ENCODE data around the gene PAK4. TPM values are rescaled to one million over a fixed set of nuclear protein-coding genes. Genes with fewer than 3 reads are reported as not detected.

PAK4 gene
- total RNA-seq, 1 experiment from 2014 or later, result 63.1 TPM

GRCh38 chr19:39146686-39147450 lies 21.3 kb downstream of the PAK4 start:
- WGBS (ENCODE audit: extremely low coverage, insufficient read length, low lambda C conversion rate), result no CpG with 5 or more reads among the region's 7 CpGs
- H3K79me2 ChIP-seq (ENCODE audit: insufficient read depth, low read length), result peaks cover 2% of the 10 kb centered on the region; the same call in 1 of the 2 replicates
- no peak overlapping the region for H3K9ac ChIP-seq (ENCODE audit: extremely low read depth, insufficient read length, low read length)
- H3K9me3 ChIP-seq (ENCODE audit: control insufficient read depth, low read depth, low read length), result no peaks in the 10 kb centered on the region
- no peak overlapping the region for H2BK5ac ChIP-seq (ENCODE audit: insufficient read length, low read length)
- H3K23ac ChIP-seq (ENCODE audit: insufficient read length, low read depth, low read length), result no peak overlapping the region
- DNase-seq, result no peak
- no peaks in the 10 kb centered on the region for H3K27me3 ChIP-seq (ENCODE audit: insufficient read depth, low read length)
- H2BK120ac ChIP-seq (ENCODE audit: low read depth, low read length, poor library complexity, severe bottlenecking), result no peak overlapping the region
- no peak overlapping the region for H4K8ac ChIP-seq (replicated peaks; ENCODE audit: insufficient read length, low read depth, low read length)
- H3K18ac ChIP-seq (ENCODE audit: insufficient read length, low read depth, low read length), result no peak overlapping the region
- H3K4me2 ChIP-seq (ENCODE audit: insufficient read depth, insufficient read length, low read length), result peak overlapping the region; percentile 41
- H3K27me3 Mint-ChIP-seq (ENCODE audit: low read depth), result no peaks in the 10 kb centered on the region
- H2AFZ ChIP-seq (ENCODE audit: low read length), result no peak overlapping the region
- H4K5ac ChIP-seq (ENCODE audit: insufficient read length, low read depth, low read length), result no peak overlapping the region
- H2AK5ac ChIP-seq (ENCODE audit: insufficient read length, low read length), result no peak overlapping the region
- no peak for TF ChIP-seq CTCF (conservative IDR thresholded peaks at IDR 0.05)
- H4K91ac ChIP-seq (ENCODE audit: insufficient read length, low read depth, low read length), result no peak overlapping the region
- H3K4me3 Mint-ChIP-seq, result peak overlapping the region in 1 of 2 experiments; percentile 35; a peak in 2 of 5 replicates
- no peak overlapping the region for H3T11ph ChIP-seq (ENCODE audit: low read length)
- H2BK12ac ChIP-seq (ENCODE audit: insufficient read length, low read depth, low read length), result no peak overlapping the region
- no peak overlapping the region for H3K14ac ChIP-seq (ENCODE audit: insufficient read depth, low read length)
- H3K27ac ChIP-seq (ENCODE audit: insufficient read length, low read depth, low read length), result no peak overlapping the region
- peaks cover 17% of the 10 kb centered on the region for H3K4me1 ChIP-seq (ENCODE audit: insufficient read depth, low read length)
- H3K36me3 Mint-ChIP-seq (ENCODE audit: insufficient read depth in 1 of 3, low read depth in 3 of 3), result peaks cover 6 to 13% (median 6%) of the 10 kb centered on the region in 3 experiments; a peak in 4 of 7 replicates
- H2BK15ac ChIP-seq (ENCODE audit: low read depth, low read length), result no peak overlapping the region
- no peak overlapping the region for H3K4ac ChIP-seq (ENCODE audit: low read depth, low read length)
- no peak overlapping the region for H3K56ac ChIP-seq (ENCODE audit: insufficient read length, low read depth, low read length)
- no peak overlapping the region for H2BK20ac ChIP-seq (ENCODE audit: low read depth, low read length, poor library complexity, severe bottlenecking)
- peaks cover 47 to 66% of the 10 kb centered on the region in 2 experiments for H3K4me1 Mint-ChIP-seq
- peaks cover 7 to 9% of the 10 kb centered on the region in 2 experiments; a peak in 4 of 5 replicates for H3K9me3 Mint-ChIP-seq
- H3K27ac Mint-ChIP-seq, result peak overlapping the region in 2 of 3 experiments; percentile 20 to 66; a peak in 3 of 7 replicates
- H3K23me2 ChIP-seq (ENCODE audit: insufficient read length, low read depth, low read length, poor library complexity, severe bottlenecking), result no peaks in the 10 kb centered on the region
- H3K79me1 ChIP-seq (ENCODE audit: insufficient read depth, low read depth, low read length, poor library complexity, severe bottlenecking), result no peaks in the 10 kb centered on the region
- peaks cover 2% of the 10 kb centered on the region for H4K20me1 ChIP-seq (ENCODE audit: control insufficient read depth, insufficient read depth, insufficient read length)

All from H9 (cell line).